ENCODE measurements around the gene CRYBB1.

CRYBB1 gene

GRCh38 chr22:26632422-26633155, 14.8 kb upstream of the CRYBB1 start:
- intact Hi-C loops (cut with DNase I; ENCODE audit: low total_unique reads): no loop called here
- no peak overlapping the region for H3K4me3 ChIP-seq
- H3K27ac ChIP-seq: no peak overlapping the region
- DNase-seq: no peak
- peaks cover 0 to 26% of the 10 kb centered on the region in 2 donors for H3K27me3 ChIP-seq
- no peaks in the 10 kb centered on the region for H3K36me3 ChIP-seq
- H3K9me3 ChIP-seq: no peaks in the 10 kb centered on the region
- H3K4me1 ChIP-seq: no peaks in the 10 kb centered on the region
- TF ChIP-seq CTCF (IDR thresholded peaks at IDR 0.05): no peak

GRCh38 chr22:26631282-26631681, 13.5 kb upstream of the CRYBB1 start:
- no peak for DNase-seq
- no peak overlapping the region for H3K27ac ChIP-seq
- H3K27me3 ChIP-seq: peaks cover 0 to 18% of the 10 kb centered on the region in 2 donors
- intact Hi-C loops (cut with DNase I; ENCODE audit: low total_unique reads): no loop called here
- no peak for TF ChIP-seq CTCF (IDR thresholded peaks at IDR 0.05)
- no peaks in the 10 kb centered on the region for H3K4me1 ChIP-seq
- H3K36me3 ChIP-seq: no peaks in the 10 kb centered on the region
- H3K9me3 ChIP-seq: no peaks in the 10 kb centered on the region
- H3K4me3 ChIP-seq: no peak overlapping the region

DNA sequence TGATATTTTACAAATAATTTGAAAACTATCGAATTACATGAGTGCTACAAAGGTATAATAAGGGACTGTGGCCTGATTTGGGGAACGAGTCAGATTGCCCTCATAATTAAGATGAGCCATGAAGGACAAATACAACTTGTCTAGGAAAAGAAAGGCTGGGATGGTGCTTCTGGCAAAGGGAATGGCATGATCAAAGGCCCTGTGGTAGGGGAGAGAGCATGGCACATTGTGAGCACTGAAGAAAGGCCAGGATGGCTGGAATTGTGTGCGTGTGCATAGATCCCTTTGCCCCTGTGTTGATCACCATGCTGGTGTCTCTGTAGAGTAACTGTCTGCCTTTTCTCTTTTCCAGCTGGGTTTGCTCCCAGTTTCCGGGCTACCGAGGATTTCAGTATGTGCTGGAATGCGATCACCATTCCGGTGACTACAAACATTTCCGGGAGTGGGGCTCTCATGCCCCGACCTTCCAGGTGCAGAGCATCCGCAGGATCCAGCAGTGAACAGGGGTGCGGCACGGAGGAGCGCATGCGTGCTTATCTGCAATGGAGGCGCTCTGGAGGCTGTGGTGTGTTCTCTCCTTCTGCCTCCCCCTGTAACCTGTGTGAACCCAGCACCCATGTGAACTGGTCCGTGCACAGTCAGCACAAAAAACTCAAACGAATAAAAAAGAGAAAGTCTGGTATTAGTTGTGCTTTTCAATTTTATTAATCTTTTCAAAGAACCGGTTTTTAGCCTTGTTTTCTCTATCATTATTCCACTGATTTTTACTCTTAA, 12.3 kb upstream of the CRYBB1 start:
- TF ChIP-seq CTCF (IDR thresholded peaks at IDR 0.05): no peak
- Histone ChIP-seq H3K4me3 (no peak overlapping the region), H3K36me3 (no peaks in the 10 kb centered on the region), H3K27me3 (peaks cover 0 to 12% of the 10 kb centered on the region in 2 donors), H3K27ac (no peak overlapping the region), H3K4me1 (no peaks in the 10 kb centered on the region), H3K9me3 (no peaks in the 10 kb centered on the region)
- intact Hi-C loops (cut with DNase I; ENCODE audit: low total_unique reads): no loop called here
- DNase-seq: no peak

DNA sequence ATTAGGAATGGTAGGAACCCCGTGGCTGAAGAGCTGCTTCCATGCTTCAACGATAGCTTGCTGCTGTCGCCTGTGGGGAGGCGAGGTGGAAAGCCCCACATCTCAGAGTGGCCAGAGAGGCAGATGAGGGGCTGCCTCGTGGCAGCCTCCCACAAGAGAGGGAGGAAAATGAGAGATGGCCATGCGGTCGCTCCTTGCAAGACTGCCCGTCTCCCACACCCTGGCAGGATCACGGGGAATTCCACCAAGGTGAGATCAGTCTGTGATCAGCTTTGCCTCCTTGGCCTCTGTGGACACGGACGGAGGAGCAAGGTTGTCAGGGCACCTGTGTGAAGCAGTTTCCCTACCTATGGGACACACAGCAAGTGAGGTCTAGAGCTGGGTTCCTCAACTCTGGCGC, 7.0 kb upstream of the CRYBB1 start:
- intact Hi-C loops (cut with DNase I; ENCODE audit: low total_unique reads): no loop called here
- H3K4me1 ChIP-seq: no peaks in the 10 kb centered on the region
- H3K36me3 ChIP-seq: no peaks in the 10 kb centered on the region

GRCh38 chr22:26623984-26624383, 6.2 kb upstream of the CRYBB1 start:
- Histone ChIP-seq H3K9me3 (no peaks in the 10 kb centered on the region), H3K4me3 (no peak overlapping the region), H3K4me1 (no peaks in the 10 kb centered on the region), H3K27ac (no peak overlapping the region), H3K36me3 (no peaks in the 10 kb centered on the region), H3K27me3 (peaks cover 0 to 22% of the 10 kb centered on the region in 2 donors)
- intact Hi-C loops (cut with DNase I; ENCODE audit: low total_unique reads): no loop called here
- no peak for TF ChIP-seq CTCF (IDR thresholded peaks at IDR 0.05)
- DNase-seq: no peak

More for the DNA sequence above, 7.0 kb upstream of the CRYBB1 start:
- DNase-seq: no peak
- no peak overlapping the region for H3K27ac ChIP-seq
- no peak overlapping the region for H3K4me3 ChIP-seq
- H3K27me3 ChIP-seq: peaks cover 0 to 18% of the 10 kb centered on the region in 2 donors
- H3K9me3 ChIP-seq: no peaks in the 10 kb centered on the region
- no peak for TF ChIP-seq CTCF (IDR thresholded peaks at IDR 0.05)
